Astrocyte (in vitro differentiated cells and primary cell): Measurements from ENCODE around the gene NPC2. TPM values are rescaled to one million over a fixed set of nuclear protein-coding genes. Genes with fewer than 3 reads are reported as not detected.
"Not testable (repeated sequence)": the region's sequence is repeated elsewhere in the genome, so short reads cannot be mapped to it uniquely, and the experiment has no call there.

Source experiments
- DNase-seq: peaks from one replicate; pipeline ENCODE4 v3.0.0-alpha.2; 2010; ENCODE audit warnings: low read depth
- FAIRE-seq: peaks from 2 replicates; lab custom pipeline; 2011; peaks lifted over from hg19 to GRCh38; lab: Jason Lieb, UNC
- H2AFZ ChIP-seq: 2 replicates; pipeline ENCODE4 v1.6.0; 2012; ENCODE audit warnings: low read depth, low read length, inconsistent platforms
- H3K27ac ChIP-seq: 2 replicates; pipeline ENCODE4 v1.5.1; 2011; ENCODE audit warnings: low read depth, low read length, inconsistent platforms
- H3K27me3 ChIP-seq: 2 replicates; pipeline ENCODE4 v1.6.0; 2011; ENCODE audit warnings: low read length, inconsistent platforms; ENCODE audit not compliant: insufficient read depth
- H3K36me3 ChIP-seq: 2 replicates; pipeline ENCODE4 v1.5.1; 2011; ENCODE audit warnings: low read length, inconsistent platforms; ENCODE audit not compliant: insufficient read depth
- H3K4me1 ChIP-seq: 2 replicates; pipeline ENCODE4 v1.5.1; 2011; ENCODE audit warnings: low read length, inconsistent platforms; ENCODE audit not compliant: insufficient read depth
- H3K4me2 ChIP-seq: 2 replicates; pipeline ENCODE4 v1.6.0; 2012; ENCODE audit warnings: low read length, inconsistent platforms
- H3K4me3 ChIP-seq: 2 replicates; pipeline ENCODE4 v1.5.1; 2011; ENCODE audit warnings: low read depth, mild to moderate bottlenecking, low read length, inconsistent platforms; ENCODE audit not compliant: insufficient read depth
- H3K79me2 ChIP-seq: 2 replicates; pipeline ENCODE4 v1.6.0; 2012; ENCODE audit warnings: mild to moderate bottlenecking, low read length, inconsistent platforms; ENCODE audit not compliant: insufficient read depth
- H3K9ac ChIP-seq: 2 replicates; pipeline ENCODE4 v1.6.0; 2012; ENCODE audit warnings: mild to moderate bottlenecking, low read length, inconsistent platforms
- H3K9me3 ChIP-seq: 2 replicates; pipeline ENCODE4 v1.5.1; 2012; ENCODE audit warnings: low read depth, mild to moderate bottlenecking, low read length, inconsistent platforms; ENCODE audit not compliant: insufficient read depth
- H4K20me1 ChIP-seq: 2 replicates; pipeline ENCODE4 v1.6.0; 2012; ENCODE audit warnings: low read length, inconsistent platforms; ENCODE audit not compliant: insufficient read depth
- H3K27ac Mint-ChIP-seq: one replicate; pipeline ENCODE4 v1.8.0; 2021; ENCODE audit warnings: mild to moderate bottlenecking, mixed read lengths; ENCODE audit not compliant: unreplicated experiment
- H3K27me3 Mint-ChIP-seq: one replicate; pipeline ENCODE4 v1.8.0; 2021; ENCODE audit warnings: low read depth, mixed read lengths; ENCODE audit not compliant: unreplicated experiment
- H3K36me3 Mint-ChIP-seq: one replicate; pipeline ENCODE4 v1.8.0; 2021; ENCODE audit warnings: low read depth, mixed read lengths; ENCODE audit not compliant: unreplicated experiment
- H3K4me1 Mint-ChIP-seq: one replicate; pipeline ENCODE4 v1.8.0; 2021; ENCODE audit warnings: low read depth, mixed read lengths; ENCODE audit not compliant: unreplicated experiment
- H3K4me3 Mint-ChIP-seq: one replicate; pipeline ENCODE4 v1.8.0; 2021; ENCODE audit warnings: mild to moderate bottlenecking, moderate library complexity, mixed read lengths; ENCODE audit not compliant: unreplicated experiment
- H3K9me3 Mint-ChIP-seq: one replicate; pipeline ENCODE4 v1.8.0; 2021; ENCODE audit warnings: mild to moderate bottlenecking, mixed read lengths; ENCODE audit not compliant: unreplicated experiment
- CTCF ChIP-seq: IDR thresholded peaks from 2 replicates; pipeline ENCODE4 v1.5.1; 2011; ENCODE audit warnings: low read depth, mild to moderate bottlenecking, inconsistent platforms, low read length, moderate library complexity; ENCODE audit not compliant: insufficient read depth
- EZH2 ChIP-seq: IDR thresholded peaks from 2 replicates; pipeline ENCODE4 v1.6.1; 2012; ENCODE audit warnings: mild to moderate bottlenecking, low read length, inconsistent platforms; ENCODE audit not compliant: insufficient read depth
- total RNA-seq: library from RNA; stranded (reverse); gene quantifications from 2 replicates; pipeline ENCODE4 v1.2.1, GENCODE V29; 2021

NPC2 gene
- total RNA-seq, 1 donor from 2014 or later: 178 TPM

GRCh38 chr14:74541225-74541624, 48.1 kb upstream of the NPC2 start:
- Histone ChIP-seq H3K9me3 (no peaks in the 10 kb centered on the region), H3K9ac (no peak overlapping the region), H3K4me2 (no peak overlapping the region), H3K4me1 (peaks cover 1% of the 10 kb centered on the region), H3K36me3 (peaks cover 36% of the 10 kb centered on the region), H3K27ac (no peak overlapping the region), H3K79me2 (no peaks in the 10 kb centered on the region), H3K4me3 (no peak overlapping the region), H2AFZ (no peak overlapping the region), H4K20me1 (peaks cover 20% of the 10 kb centered on the region), H3K27me3 (no peaks in the 10 kb centered on the region)
- Mint-ChIP-seq H3K9me3 (no peaks in the 10 kb centered on the region), H3K27ac (no peak overlapping the region), H3K4me3 (no peak overlapping the region), H3K36me3 (peaks cover 33% of the 10 kb centered on the region), H3K4me1 (no peaks in the 10 kb centered on the region), H3K27me3 (peaks cover under 1% of the 10 kb centered on the region)
- FAIRE-seq (no peak), DNase-seq (no peak)
- TF ChIP-seq EZH2: no peak
- no peak for TF ChIP-seq CTCF

GRCh38 chr14:74539503-74539902, 46.4 kb upstream of the NPC2 start:
- H3K27ac Mint-ChIP-seq: no peak overlapping the region
- TF ChIP-seq EZH2 (no peak), CTCF (no peak)
- no peaks in the 10 kb centered on the region for H3K9me3 Mint-ChIP-seq
- no peaks in the 10 kb centered on the region for H3K4me1 ChIP-seq
- H3K36me3 ChIP-seq: peaks cover 26% of the 10 kb centered on the region
- no peaks in the 10 kb centered on the region for H3K79me2 ChIP-seq
- no peak overlapping the region for H3K4me3 ChIP-seq
- H3K27me3 ChIP-seq: no peaks in the 10 kb centered on the region
- no peak overlapping the region for H3K27ac ChIP-seq
- no peaks in the 10 kb centered on the region for H3K9me3 ChIP-seq
- H2AFZ ChIP-seq: no peak overlapping the region
- peaks cover 16% of the 10 kb centered on the region for H3K36me3 Mint-ChIP-seq
- H4K20me1 ChIP-seq: peaks cover 14% of the 10 kb centered on the region
- no peaks in the 10 kb centered on the region for H3K27me3 Mint-ChIP-seq
- no peak for FAIRE-seq
- no peaks in the 10 kb centered on the region for H3K4me1 Mint-ChIP-seq
- no peak overlapping the region for H3K9ac ChIP-seq
- no peak overlapping the region for H3K4me2 ChIP-seq
- H3K4me3 Mint-ChIP-seq: no peak overlapping the region
- DNase-seq: no peak

- Histone ChIP-seq H3K27ac (no peak overlapping the region), H3K36me3 (peaks cover 25% of the 10 kb centered on the region), H2AFZ (no peak overlapping the region), H3K79me2 (no peaks in the 10 kb centered on the region), H3K27me3 (no peaks in the 10 kb centered on the region), H3K4me2 (no peak overlapping the region), H4K20me1 (peaks cover 16% of the 10 kb centered on the region), H3K9ac (no peak overlapping the region), H3K4me1 (no peaks in the 10 kb centered on the region), H3K9me3 (no peaks in the 10 kb centered on the region), H3K4me3 (no peak overlapping the region)
- H3K4me1 Mint-ChIP-seq: no peaks in the 10 kb centered on the region
- DNase-seq (no peak), FAIRE-seq (no peak)
- H3K27me3 Mint-ChIP-seq: no peaks in the 10 kb centered on the region
- H3K9me3 Mint-ChIP-seq: no peaks in the 10 kb centered on the region
- no peak overlapping the region for H3K4me3 Mint-ChIP-seq
- no peak for TF ChIP-seq EZH2
- TF ChIP-seq CTCF: no peak
- peaks cover 16% of the 10 kb centered on the region for H3K36me3 Mint-ChIP-seq
- peak overlapping the region; percentile 13 for H3K27ac Mint-ChIP-seq
These were observed 45.6 kb upstream of the NPC2 start for GRCh38 chr14:74538411-74539391.

- not testable (repeated sequence) for H3K4me2 ChIP-seq, H3K27me3 ChIP-seq, H3K27ac Mint-ChIP-seq, H3K9me3 Mint-ChIP-seq, H3K27ac ChIP-seq, FAIRE-seq, H3K4me1 Mint-ChIP-seq, DNase-seq, H3K4me1 ChIP-seq, H2AFZ ChIP-seq, H3K9me3 ChIP-seq, H3K4me3 Mint-ChIP-seq, H3K9ac ChIP-seq, H3K27me3 Mint-ChIP-seq, H3K79me2 ChIP-seq, H3K4me3 ChIP-seq
- Histone ChIP-seq H4K20me1 (peaks cover 18% of the 10 kb centered on the region), H3K36me3 (peaks cover 27% of the 10 kb centered on the region)
- H3K36me3 Mint-ChIP-seq: peaks cover 18% of the 10 kb centered on the region
These were observed 43.2 kb upstream of the NPC2 start for GRCh38 chr14:74536336-74536735.
